DOHH2 (cell line): ENCODE results near the gene CACNA2D3.
A peak's percentile ranks its signal among the peaks of the same experiment; 100 is the strongest.

Experiments used
- H3F3A ChIP-seq: fragments of 200-600 bp; sonication (generic), shearing (Covaris generic); 2 replicates; pipeline ENCODE4 v1.6.0; 2016; ENCODE audit warnings: antibody characterized with exemption, mild to moderate bottlenecking; ENCODE audit not compliant: control insufficient read depth, insufficient read depth
- H3K27ac ChIP-seq: fragments of 200-600 bp; sonication (generic); 2 replicates; pipeline ENCODE4 v1.5.1; 2014; ENCODE audit warnings: low read depth, mild to moderate bottlenecking, low read length, moderate library complexity
- H3K27me3 ChIP-seq: fragments of 200-600 bp; sonication (generic); 2 replicates; pipeline ENCODE4 v1.6.1; 2014; ENCODE audit warnings: mild to moderate bottlenecking, low read length, mixed read lengths; ENCODE audit not compliant: control insufficient read depth
- H3K36me3 ChIP-seq: fragments of 200-600 bp; sonication (generic); 2 replicates; pipeline ENCODE4 v1.6.1; 2014; ENCODE audit warnings: mild to moderate bottlenecking, low read length, moderate library complexity, mixed read lengths; ENCODE audit not compliant: control insufficient read depth
- H3K4me1 ChIP-seq: fragments of 200-600 bp; sonication (generic); 2 replicates; pipeline ENCODE4 v1.6.1; 2014; ENCODE audit warnings: mild to moderate bottlenecking, low read length, mixed read lengths; ENCODE audit not compliant: control insufficient read depth
- H3K4me2 ChIP-seq: fragments of 200-600 bp; sonication (generic); 2 replicates; pipeline ENCODE4 v1.6.0; 2014; ENCODE audit warnings: mild to moderate bottlenecking, low read length, moderate library complexity
- H3K4me3 ChIP-seq: fragments of 200-600 bp; sonication (generic); 2 replicates; pipeline ENCODE4 v1.5.1; 2014; ENCODE audit warnings: mild to moderate bottlenecking, low read length, mixed read lengths
- H3K79me2 ChIP-seq: fragments of 200-600 bp; sonication (generic); 2 replicates; pipeline ENCODE4 v1.6.1; 2014; ENCODE audit warnings: mild to moderate bottlenecking, low read length, mixed read lengths; ENCODE audit not compliant: control insufficient read depth
- H3K9me2 ChIP-seq: fragments of 200-600 bp; sonication (generic); replicated peaks from 2 replicates; pipeline ENCODE4 v1.6.1; 2014; ENCODE audit warnings: mild to moderate bottlenecking, low read length, mixed read lengths; ENCODE audit not compliant: control insufficient read depth
- H3K9me3 ChIP-seq: fragments of 200-600 bp; sonication (generic); 2 replicates; pipeline ENCODE4 v1.6.1; 2014; ENCODE audit warnings: antibody characterized with exemption, low read length, mixed read lengths; ENCODE audit not compliant: control insufficient read depth, insufficient read depth
- H4K20me1 ChIP-seq: fragments of 200-600 bp; sonication (generic); 2 replicates; pipeline ENCODE4 v1.6.0; 2014; ENCODE audit warnings: low read depth, mild to moderate bottlenecking, antibody characterized with exemption, low read length, moderate library complexity; ENCODE audit not compliant: control insufficient read depth, insufficient read depth
- CTCF ChIP-seq: fragments of 200-600 bp; sonication (generic); IDR thresholded peaks from one replicate; pipeline ENCODE4 v1.5.1; 2014; ENCODE audit warnings: antibody characterized with exemption, mild to moderate bottlenecking, low read depth, low read length; ENCODE audit not compliant: poor library complexity, severe bottlenecking
- EZH2phosphoT487 ChIP-seq: fragments of 200-600 bp; sonication (generic); IDR thresholded peaks from 2 replicates; pipeline ENCODE4 v1.6.1; 2017; ENCODE audit warnings: borderline replicate concordance, mild to moderate bottlenecking, antibody characterized with exemption, low read length, moderate library complexity, mixed read lengths

Gene CACNA2D3

GRCh38 chr3:54372232-54372631, 249.9 kb downstream of the CACNA2D3 start:
- Histone ChIP-seq H3K79me2 (no peaks in the 10 kb centered on the region), H3K9me3 (no peaks in the 10 kb centered on the region), H3K27me3 (no peaks in the 10 kb centered on the region), H3K4me3 (no peak overlapping the region), H4K20me1 (no peaks in the 10 kb centered on the region), H3K9me2 (no peaks in the 10 kb centered on the region), H3K4me1 (no peaks in the 10 kb centered on the region), H3K27ac (no peak overlapping the region), H3K4me2 (no peak overlapping the region), H3F3A (no peaks in the 10 kb centered on the region), H3K36me3 (no peaks in the 10 kb centered on the region)
- TF ChIP-seq CTCF (no peak), EZH2phosphoT487 (no peak)

- Histone ChIP-seq H4K20me1 (no peaks in the 10 kb centered on the region), H3K4me1 (no peaks in the 10 kb centered on the region), H3K9me2 (no peaks in the 10 kb centered on the region), H3K4me2 (no peak overlapping the region), H3K36me3 (no peaks in the 10 kb centered on the region), H3K27ac (no peak overlapping the region), H3F3A (no peaks in the 10 kb centered on the region), H3K79me2 (no peaks in the 10 kb centered on the region), H3K9me3 (no peaks in the 10 kb centered on the region), H3K4me3 (no peak overlapping the region), H3K27me3 (no peaks in the 10 kb centered on the region)
- TF ChIP-seq CTCF (peak; percentile 30), EZH2phosphoT487 (no peak)
Observed at GRCh38 chr3:54374214-54374852, 252.0 kb downstream of the CACNA2D3 start.

GRCh38 chr3:54376142-54376807, 253.9 kb downstream of the CACNA2D3 start:
- TF ChIP-seq EZH2phosphoT487: no peak
- no peak for TF ChIP-seq CTCF
- Histone ChIP-seq H4K20me1 (no peaks in the 10 kb centered on the region), H3K4me1 (no peaks in the 10 kb centered on the region), H3K36me3 (no peaks in the 10 kb centered on the region), H3K4me3 (no peak overlapping the region), H3K4me2 (no peak overlapping the region), H3K9me2 (no peaks in the 10 kb centered on the region), H3K27ac (no peak overlapping the region), H3F3A (no peaks in the 10 kb centered on the region), H3K79me2 (no peaks in the 10 kb centered on the region), H3K9me3 (no peaks in the 10 kb centered on the region), H3K27me3 (no peaks in the 10 kb centered on the region)
